Suprapubic skin (tissue), 4 donors: ENCODE measurements around the gene TTPAL. TPM values are rescaled to one million over a fixed set of nuclear protein-coding genes. Genes with fewer than 3 reads are reported as not detected.

Experiments
- DNase-seq, 2 donors: peaks; one replicate each; pipeline ENCODE4 v3.0.0-alpha.2; 2019; ENCODE audit warnings: low spot score in 2 of 2
- H3K27ac ChIP-seq: fragments of 200-600 bp; sonication (generic); one replicate; pipeline ENCODE4 v1.5.1; 2019
- H3K27me3 ChIP-seq: fragments of 200-600 bp; sonication (generic); one replicate; pipeline ENCODE4 v1.5.1; 2019
- H3K36me3 ChIP-seq: fragments of 200-600 bp; sonication (generic); one replicate; pipeline ENCODE4 v1.5.1; 2019
- H3K4me1 ChIP-seq: fragments of 200-600 bp; sonication (generic); one replicate; pipeline ENCODE4 v1.5.1; 2019
- H3K4me3 ChIP-seq: fragments of 200-600 bp; sonication (generic); one replicate; pipeline ENCODE4 v1.5.1; 2019; ENCODE audit warnings: mild to moderate bottlenecking
- H3K9me3 ChIP-seq: fragments of 200-600 bp; sonication (generic); one replicate; pipeline ENCODE4 v1.5.1; 2019
- EP300 ChIP-seq: sonication (generic); formaldehyde crosslinking; IDR thresholded peaks from one replicate; pipeline ENCODE4 v1.6.1; 2017; ENCODE audit warnings: antibody characterized with exemption
- POLR2A ChIP-seq, 2 donors: fragments of 450-650 bp; IDR thresholded peaks; one replicate each; pipeline ENCODE4 v1.6.1; 2017; ENCODE audit warnings: antibody characterized with exemption in 2 of 2, mild to moderate bottlenecking in 2 of 2, moderate library complexity in 2 of 2
- POLR2AphosphoS5 ChIP-seq, 3 donors: sonication (generic); formaldehyde crosslinking; IDR thresholded peaks; one replicate each; pipeline ENCODE4 v1.6.1; 2017; ENCODE audit warnings: antibody characterized with exemption in 3 of 3
- WGBS: methylation state at CpG from one replicate; pipeline ENCODE4 v1.1.5; 2018; 5-methylcytosine and 5-hydroxymethylcytosine counted together
- total RNA-seq, 4 donors: library from RNA; depleted of rRNA; stranded (reverse); fragments of >200 nt; gene quantifications; one replicate each; pipeline ENCODE4 v1.1.0, GENCODE V29; 2016
- TF ChIP-seq, protein P1 (sequence below), 2 donors: fragments of 200-600 bp in 1 of 2; fragments of 450-650 bp in 1 of 2; sonication (generic) in 1 of 2; IDR thresholded peaks; one replicate each; pipeline ENCODE4 v1.5.1; 2016 to 2019; ENCODE audit warnings: antibody characterized with exemption in 2 of 2, mild to moderate bottlenecking in 1 of 2, moderate library complexity in 1 of 2

TTPAL gene
- total RNA-seq, 4 donors from 2014 or later, result 13.6 to 38.5 (median 29.4) TPM

DNA sequence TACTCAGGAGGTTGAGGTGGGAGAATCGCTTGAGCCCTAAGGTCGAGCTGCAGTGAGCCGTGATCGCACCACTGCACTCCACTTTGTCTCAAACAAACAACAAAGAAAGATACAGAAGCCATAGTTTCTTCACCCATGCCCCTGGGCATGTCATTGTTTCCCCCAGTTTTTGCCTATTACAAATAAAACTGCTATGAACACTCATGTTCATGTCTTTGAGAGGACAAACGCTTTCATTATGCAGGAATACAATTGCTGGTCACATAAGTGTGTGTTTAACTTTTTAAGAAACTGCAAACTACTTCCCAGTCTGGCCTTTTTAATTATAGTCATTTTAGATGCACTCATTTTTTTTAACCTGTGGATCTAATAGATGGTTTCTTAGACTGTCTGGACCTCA, 12.2 kb upstream of the TTPAL start:
- Histone ChIP-seq H3K27me3 (no peaks in the 10 kb centered on the region), H3K27ac (no peak overlapping the region), H3K4me1 (peaks cover 10% of the 10 kb centered on the region), H3K9me3 (no peaks in the 10 kb centered on the region), H3K4me3 (no peak overlapping the region), H3K36me3 (no peaks in the 10 kb centered on the region)
- WGBS, result 74% methylated on average over 5 of the region's 5 CpGs
- DNase-seq, result no peak
- TF ChIP-seq EP300, result no peak
- TF ChIP-seq POLR2A (IDR thresholded peaks at IDR 0.05), result no peak
- no peak for TF ChIP-seq POLR2AphosphoS5 (IDR thresholded peaks at IDR 0.05)
- TF ChIP-seq, protein P1, sequence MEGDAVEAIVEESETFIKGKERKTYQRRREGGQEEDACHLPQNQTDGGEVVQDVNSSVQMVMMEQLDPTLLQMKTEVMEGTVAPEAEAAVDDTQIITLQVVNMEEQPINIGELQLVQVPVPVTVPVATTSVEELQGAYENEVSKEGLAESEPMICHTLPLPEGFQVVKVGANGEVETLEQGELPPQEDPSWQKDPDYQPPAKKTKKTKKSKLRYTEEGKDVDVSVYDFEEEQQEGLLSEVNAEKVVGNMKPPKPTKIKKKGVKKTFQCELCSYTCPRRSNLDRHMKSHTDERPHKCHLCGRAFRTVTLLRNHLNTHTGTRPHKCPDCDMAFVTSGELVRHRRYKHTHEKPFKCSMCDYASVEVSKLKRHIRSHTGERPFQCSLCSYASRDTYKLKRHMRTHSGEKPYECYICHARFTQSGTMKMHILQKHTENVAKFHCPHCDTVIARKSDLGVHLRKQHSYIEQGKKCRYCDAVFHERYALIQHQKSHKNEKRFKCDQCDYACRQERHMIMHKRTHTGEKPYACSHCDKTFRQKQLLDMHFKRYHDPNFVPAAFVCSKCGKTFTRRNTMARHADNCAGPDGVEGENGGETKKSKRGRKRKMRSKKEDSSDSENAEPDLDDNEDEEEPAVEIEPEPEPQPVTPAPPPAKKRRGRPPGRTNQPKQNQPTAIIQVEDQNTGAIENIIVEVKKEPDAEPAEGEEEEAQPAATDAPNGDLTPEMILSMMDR (IDR thresholded peaks at IDR 0.05), result no peak

GRCh38 chr20:44464514-44464913, 11.2 kb upstream of the TTPAL start:
- Histone ChIP-seq H3K9me3 (no peaks in the 10 kb centered on the region), H3K4me3 (no peak overlapping the region), H3K36me3 (no peaks in the 10 kb centered on the region), H3K27me3 (no peaks in the 10 kb centered on the region), H3K27ac (no peak overlapping the region), H3K4me1 (peaks cover 12% of the 10 kb centered on the region)
- no peak for TF ChIP-seq EP300
- TF ChIP-seq POLR2A (IDR thresholded peaks at IDR 0.05), result no peak
- no peak for TF ChIP-seq POLR2AphosphoS5 (IDR thresholded peaks at IDR 0.05)
- TF ChIP-seq, protein P1 (IDR thresholded peaks at IDR 0.05), result no peak
- no peak for DNase-seq
- WGBS, result 85% methylated on average over 3 of the region's 3 CpGs

DNA sequence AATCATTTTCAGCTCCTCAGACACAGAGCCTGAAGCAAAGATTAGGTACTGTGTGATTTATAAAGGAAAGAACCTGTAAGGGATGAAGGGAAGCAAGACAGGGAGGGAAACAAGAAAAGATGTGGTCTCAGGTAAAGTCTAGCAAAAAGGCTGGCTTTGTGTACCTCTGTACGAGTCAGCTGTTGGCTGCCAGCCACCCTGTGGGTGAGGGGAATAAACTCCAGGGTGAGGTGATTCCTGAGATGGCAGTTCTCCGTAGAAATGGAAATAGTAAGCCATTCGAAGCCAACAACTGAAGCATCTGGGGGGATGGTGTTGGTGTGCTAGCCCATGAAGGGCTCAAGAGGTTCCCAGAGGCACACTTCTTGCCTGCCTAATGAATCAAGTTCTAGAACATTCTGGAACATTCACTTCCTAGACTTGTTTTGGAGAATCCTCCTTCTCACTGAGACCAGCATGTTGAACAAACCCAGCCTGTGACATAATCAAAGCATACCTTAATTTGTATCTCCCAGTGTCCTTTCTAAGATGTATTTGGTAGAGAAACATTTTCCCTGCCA, 10.6 kb upstream of the TTPAL start:
- no peaks in the 10 kb centered on the region for H3K27me3 ChIP-seq
- no peak overlapping the region for H3K4me3 ChIP-seq
- peak overlapping the region; percentile 76 for H3K27ac ChIP-seq
- no peak for TF ChIP-seq POLR2AphosphoS5 (IDR thresholded peaks at IDR 0.05)
- no peak for TF ChIP-seq POLR2A (IDR thresholded peaks at IDR 0.05)
- TF ChIP-seq, protein P1 (IDR thresholded peaks at IDR 0.05), result no peak
- no peak for TF ChIP-seq EP300
- WGBS, result 55% methylated on average over 3 of the region's 3 CpGs
- no peaks in the 10 kb centered on the region for H3K36me3 ChIP-seq
- DNase-seq, result no peak
- H3K4me1 ChIP-seq, result peaks cover 12% of the 10 kb centered on the region
- no peaks in the 10 kb centered on the region for H3K9me3 ChIP-seq

DNA sequence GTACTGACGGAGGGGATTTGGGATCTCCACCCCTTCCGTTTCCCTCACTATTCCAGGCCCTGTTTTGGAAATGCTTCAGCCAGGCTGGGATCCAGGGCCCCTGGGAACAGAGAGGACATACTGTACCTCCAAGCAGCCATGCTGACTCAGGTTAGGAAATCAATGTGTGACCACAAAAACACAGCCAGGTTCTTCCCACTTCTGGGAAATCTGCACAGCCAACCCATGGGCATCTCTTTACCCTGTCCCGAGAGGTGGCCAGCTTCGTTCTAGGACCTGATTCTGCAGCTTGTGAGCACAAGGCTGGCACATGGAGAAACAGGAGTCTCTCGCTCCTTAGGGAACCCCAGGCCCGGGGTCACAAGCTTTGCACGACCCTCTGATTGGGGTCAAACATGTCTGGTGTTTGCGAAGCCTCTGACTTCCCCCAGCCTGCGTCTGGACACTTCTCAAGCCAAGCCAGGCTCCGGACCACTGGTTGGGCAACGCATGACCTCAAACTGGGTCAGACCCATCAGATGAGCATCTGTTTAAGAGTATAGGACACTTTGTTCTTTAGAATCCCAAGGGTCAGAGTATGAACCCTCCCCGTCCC, 8.3 kb upstream of the TTPAL start:
- TF ChIP-seq EP300 (no peak), POLR2AphosphoS5 (IDR thresholded peaks at IDR 0.05) (peak in 2 of 3 donors; percentile 32 to 50)
- TF ChIP-seq, protein P1 (IDR thresholded peaks at IDR 0.05), result no peak
- Histone ChIP-seq H3K36me3 (no peaks in the 10 kb centered on the region), H3K9me3 (no peaks in the 10 kb centered on the region), H3K27ac (peak overlapping the region; percentile 76), H3K4me1 (peaks cover 12% of the 10 kb centered on the region), H3K27me3 (no peaks in the 10 kb centered on the region), H3K4me3 (no peak overlapping the region)
- 67% methylated on average over 3 of the region's 12 CpGs for WGBS
- peak; percentile 87 to 92 for DNase-seq

- no peak for DNase-seq
- 92% methylated on average over 8 of the region's 8 CpGs for WGBS
- peak overlapping the region; percentile 70 for H3K27ac ChIP-seq
- H3K9me3 ChIP-seq, result no peaks in the 10 kb centered on the region
- H3K36me3 ChIP-seq, result no peaks in the 10 kb centered on the region
- no peaks in the 10 kb centered on the region for H3K27me3 ChIP-seq
- H3K4me3 ChIP-seq, result no peak overlapping the region
- TF ChIP-seq POLR2A (IDR thresholded peaks at IDR 0.05), result no peak
- TF ChIP-seq POLR2AphosphoS5 (IDR thresholded peaks at IDR 0.05), result no peak
- TF ChIP-seq, protein P1 (IDR thresholded peaks at IDR 0.05), result no peak
- TF ChIP-seq EP300, result no peak
- H3K4me1 ChIP-seq, result peaks cover 12% of the 10 kb centered on the region
These were observed 7.5 kb upstream of the TTPAL start for GRCh38 chr20:44468044-44468782.
